HFFc6 (cell line): Measurements from ENCODE around the gene HOXB4. TPM values are rescaled to one million over a fixed set of nuclear protein-coding genes. Genes with fewer than 3 reads are reported as not detected.

ENCODE experiments used
- DNase-seq: peaks from one replicate; pipeline ENCODE4 v3.0.0-alpha.2; 2018
- H3K27ac Mint-ChIP-seq: 2 replicates; pipeline ENCODE4 v1.8.0; 2020; ENCODE audit warnings: mild to moderate bottlenecking, mixed read lengths
- H3K27me3 Mint-ChIP-seq: 2 replicates; pipeline ENCODE4 v1.8.0; 2021; ENCODE audit warnings: mild to moderate bottlenecking, moderate library complexity, mixed read lengths; ENCODE audit not compliant: insufficient read depth
- H3K36me3 Mint-ChIP-seq: 2 replicates; pipeline ENCODE4 v1.8.0; 2021; ENCODE audit warnings: low read depth, mixed read lengths
- H3K4me1 Mint-ChIP-seq: 2 replicates; pipeline ENCODE4 v1.8.0; 2020; ENCODE audit warnings: low read depth, mixed read lengths
- H3K4me3 Mint-ChIP-seq: 2 replicates; pipeline ENCODE4 v1.8.0; 2020; ENCODE audit warnings: mild to moderate bottlenecking, moderate library complexity, mixed read lengths
- H3K9me3 Mint-ChIP-seq: 2 replicates; pipeline ENCODE4 v1.8.0; 2020; ENCODE audit warnings: mild to moderate bottlenecking, mixed read lengths
- total RNA-seq, 6 experiments: library from RNA; stranded (reverse); fragmentation: NEBNext Ultra II Directional; extraction: Animal tissue kit (Norgen Biotek cat#: 25700); gene quantifications; 2 replicates in 1 of 6; 3 replicates in 5 of 6; pipeline ENCODE4 v1.2.3, GENCODE V29; 2021
- TF ChIP-seq, protein P1 (sequence below): fragments of 200-600 bp; sonication (generic); IDR thresholded peaks from 2 replicates; pipeline ENCODE4 v1.5.0; 2021; ENCODE audit warnings: antibody characterized with exemption, mild to moderate bottlenecking

Gene HOXB4
- total RNA-seq, 6 experiments from 2014 or later: not detected

DNA sequence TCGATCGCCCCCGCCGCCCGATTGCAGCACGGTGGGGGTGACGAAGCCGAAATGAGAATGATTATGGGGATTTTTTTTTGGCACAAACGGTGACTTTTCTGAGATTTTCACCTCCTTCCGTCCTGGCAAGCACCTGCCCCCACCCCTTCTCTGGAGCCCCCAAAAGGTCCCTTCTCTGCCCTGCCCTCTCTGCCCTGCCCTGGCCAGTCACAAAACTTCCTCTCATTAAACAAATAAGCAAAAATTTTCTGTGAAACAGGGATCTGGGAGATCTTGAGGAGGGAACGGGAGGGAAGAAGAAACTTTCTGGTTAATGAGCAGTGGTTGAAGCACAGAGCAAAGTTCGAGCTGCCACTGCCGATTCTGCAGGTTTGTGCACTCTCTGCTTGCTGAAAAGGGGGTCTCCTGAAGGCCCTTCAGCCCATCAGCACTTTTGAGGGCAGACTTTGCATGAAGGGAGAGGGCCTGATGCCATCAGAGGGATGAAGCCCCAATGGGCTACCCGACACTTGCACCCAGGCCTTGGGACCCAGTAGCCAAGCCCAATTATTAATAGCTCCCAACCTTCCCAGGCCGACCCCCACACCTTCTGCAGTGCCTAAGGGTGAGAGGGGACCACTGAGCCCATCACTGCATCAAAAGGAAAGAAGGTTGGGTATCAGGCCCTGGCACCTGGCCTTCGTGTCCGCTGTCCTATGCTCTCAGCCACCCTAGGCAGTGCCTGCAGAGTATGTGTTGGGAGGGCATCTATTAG is 38.0 kb upstream of the HOXB4 start:
- H3K4me3 Mint-ChIP-seq: no peak overlapping the region
- H3K27ac Mint-ChIP-seq: no peak overlapping the region
- no peaks in the 10 kb centered on the region for H3K9me3 Mint-ChIP-seq
- peaks cover 23% of the 10 kb centered on the region for H3K4me1 Mint-ChIP-seq
- peaks cover 83% of the 10 kb centered on the region for H3K27me3 Mint-ChIP-seq
- TF ChIP-seq, protein P1, sequence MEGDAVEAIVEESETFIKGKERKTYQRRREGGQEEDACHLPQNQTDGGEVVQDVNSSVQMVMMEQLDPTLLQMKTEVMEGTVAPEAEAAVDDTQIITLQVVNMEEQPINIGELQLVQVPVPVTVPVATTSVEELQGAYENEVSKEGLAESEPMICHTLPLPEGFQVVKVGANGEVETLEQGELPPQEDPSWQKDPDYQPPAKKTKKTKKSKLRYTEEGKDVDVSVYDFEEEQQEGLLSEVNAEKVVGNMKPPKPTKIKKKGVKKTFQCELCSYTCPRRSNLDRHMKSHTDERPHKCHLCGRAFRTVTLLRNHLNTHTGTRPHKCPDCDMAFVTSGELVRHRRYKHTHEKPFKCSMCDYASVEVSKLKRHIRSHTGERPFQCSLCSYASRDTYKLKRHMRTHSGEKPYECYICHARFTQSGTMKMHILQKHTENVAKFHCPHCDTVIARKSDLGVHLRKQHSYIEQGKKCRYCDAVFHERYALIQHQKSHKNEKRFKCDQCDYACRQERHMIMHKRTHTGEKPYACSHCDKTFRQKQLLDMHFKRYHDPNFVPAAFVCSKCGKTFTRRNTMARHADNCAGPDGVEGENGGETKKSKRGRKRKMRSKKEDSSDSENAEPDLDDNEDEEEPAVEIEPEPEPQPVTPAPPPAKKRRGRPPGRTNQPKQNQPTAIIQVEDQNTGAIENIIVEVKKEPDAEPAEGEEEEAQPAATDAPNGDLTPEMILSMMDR: no peak
- no peaks in the 10 kb centered on the region for H3K36me3 Mint-ChIP-seq
- DNase-seq: no peak

DNA sequence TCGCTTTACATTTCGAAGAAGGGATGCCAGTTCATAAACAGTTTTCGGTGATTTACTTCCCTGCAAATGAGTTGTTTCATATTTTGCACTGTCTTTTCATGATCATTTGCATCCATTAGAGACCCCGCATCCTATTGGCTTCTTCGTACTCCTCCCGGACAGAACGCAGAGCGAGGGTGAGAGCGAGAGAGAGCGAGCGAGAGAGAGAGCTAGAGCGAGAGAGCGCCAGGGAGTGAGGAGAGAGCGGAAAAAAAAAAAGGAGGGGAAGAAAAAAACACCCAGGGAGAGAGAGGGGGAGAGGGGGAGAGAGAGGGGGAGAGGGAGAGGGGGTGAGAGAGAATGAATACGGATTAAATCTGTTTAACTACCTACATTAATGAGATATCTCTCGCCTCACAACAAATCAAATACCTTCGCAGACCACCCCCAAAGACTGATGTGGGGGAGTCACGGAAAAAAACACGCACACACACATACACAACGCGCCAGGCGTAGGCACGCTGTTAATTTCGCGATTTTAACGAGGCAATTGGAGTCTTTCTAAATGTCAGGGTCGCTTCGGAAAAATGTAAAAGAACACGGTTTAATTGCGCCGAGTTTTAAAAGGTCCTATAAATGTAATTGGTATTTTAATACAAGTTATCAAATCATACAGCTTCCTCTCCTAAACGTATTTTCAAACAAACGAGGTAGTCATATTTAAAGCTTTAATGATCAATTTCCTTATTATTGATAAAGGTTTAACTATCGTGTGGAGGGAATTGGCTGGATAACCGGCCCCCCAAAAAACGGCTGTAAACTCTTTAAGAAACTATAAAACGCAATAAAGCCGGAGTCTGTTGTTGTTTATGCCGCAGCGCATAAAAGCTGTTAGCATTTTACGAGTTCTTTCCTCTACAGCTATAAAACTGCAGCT is 37.2 kb upstream of the HOXB4 start, which contains the start of gene HOXB8:
HOXB8 (minus strand) TSS at position 246 of the 916 bp plus-strand sequence. CDS start 588 bp downstream, outside the sequence.
- Mint-ChIP-seq H3K9me3 (no peaks in the 10 kb centered on the region), H3K36me3 (no peaks in the 10 kb centered on the region), H3K27ac (no peak within 1 kb of the TSS), H3K4me1 (peaks cover 28% of the 10 kb centered on the region), H3K27me3 (peaks cover 80% of the 10 kb centered on the region), H3K4me3 (no peak within 1 kb of the TSS)
- no peak for DNase-seq
- TF ChIP-seq, protein P1: no peak

DNA sequence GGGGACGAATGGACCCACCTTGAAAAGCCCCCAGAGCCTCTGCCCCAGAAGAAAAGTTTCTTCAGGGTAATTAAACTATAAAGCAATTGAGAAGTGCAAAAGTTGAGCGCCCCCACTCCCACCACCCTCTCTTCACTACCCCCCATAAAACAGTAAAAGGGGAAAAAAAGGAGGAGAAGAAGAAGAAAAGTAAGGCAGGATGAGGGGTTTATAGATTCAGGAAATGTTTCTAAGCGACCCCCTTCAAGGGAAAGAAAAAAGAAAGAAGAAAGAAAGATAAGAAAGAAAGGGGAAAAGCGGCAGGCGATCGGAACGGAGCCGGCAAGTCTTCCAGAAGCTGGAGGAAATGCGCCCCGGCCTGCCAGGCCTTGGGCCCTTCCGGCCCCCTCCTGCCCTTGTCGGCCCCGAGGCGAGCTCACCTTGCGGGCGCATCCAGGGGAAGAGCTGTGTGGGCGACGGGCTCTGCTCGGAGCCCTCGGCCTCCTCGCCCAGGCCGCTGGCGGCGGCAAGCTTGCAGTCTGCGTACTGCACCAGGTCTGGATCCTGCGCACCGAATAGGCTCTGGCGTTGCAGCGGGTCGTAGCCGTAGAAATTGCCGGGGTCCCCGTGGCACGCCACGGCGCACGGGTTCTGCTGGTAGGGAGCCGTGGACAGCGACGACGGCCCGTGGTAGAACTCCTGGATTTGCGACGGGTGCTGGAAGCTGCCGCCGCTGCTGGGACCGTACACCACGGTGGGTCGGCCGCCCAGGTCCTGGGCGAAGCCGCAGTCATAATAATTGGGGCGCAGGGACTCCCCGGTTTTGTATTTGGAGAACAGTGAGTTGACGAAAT is 35.9 kb upstream of the HOXB4 start:
- no peak overlapping the region for H3K27ac Mint-ChIP-seq
- no peak for DNase-seq
- H3K4me1 Mint-ChIP-seq: peaks cover 28% of the 10 kb centered on the region
- no peaks in the 10 kb centered on the region for H3K9me3 Mint-ChIP-seq
- H3K36me3 Mint-ChIP-seq: no peaks in the 10 kb centered on the region
- peaks cover 78% of the 10 kb centered on the region for H3K27me3 Mint-ChIP-seq
- TF ChIP-seq, protein P1: no peak
- H3K4me3 Mint-ChIP-seq: no peak overlapping the region

DNA sequence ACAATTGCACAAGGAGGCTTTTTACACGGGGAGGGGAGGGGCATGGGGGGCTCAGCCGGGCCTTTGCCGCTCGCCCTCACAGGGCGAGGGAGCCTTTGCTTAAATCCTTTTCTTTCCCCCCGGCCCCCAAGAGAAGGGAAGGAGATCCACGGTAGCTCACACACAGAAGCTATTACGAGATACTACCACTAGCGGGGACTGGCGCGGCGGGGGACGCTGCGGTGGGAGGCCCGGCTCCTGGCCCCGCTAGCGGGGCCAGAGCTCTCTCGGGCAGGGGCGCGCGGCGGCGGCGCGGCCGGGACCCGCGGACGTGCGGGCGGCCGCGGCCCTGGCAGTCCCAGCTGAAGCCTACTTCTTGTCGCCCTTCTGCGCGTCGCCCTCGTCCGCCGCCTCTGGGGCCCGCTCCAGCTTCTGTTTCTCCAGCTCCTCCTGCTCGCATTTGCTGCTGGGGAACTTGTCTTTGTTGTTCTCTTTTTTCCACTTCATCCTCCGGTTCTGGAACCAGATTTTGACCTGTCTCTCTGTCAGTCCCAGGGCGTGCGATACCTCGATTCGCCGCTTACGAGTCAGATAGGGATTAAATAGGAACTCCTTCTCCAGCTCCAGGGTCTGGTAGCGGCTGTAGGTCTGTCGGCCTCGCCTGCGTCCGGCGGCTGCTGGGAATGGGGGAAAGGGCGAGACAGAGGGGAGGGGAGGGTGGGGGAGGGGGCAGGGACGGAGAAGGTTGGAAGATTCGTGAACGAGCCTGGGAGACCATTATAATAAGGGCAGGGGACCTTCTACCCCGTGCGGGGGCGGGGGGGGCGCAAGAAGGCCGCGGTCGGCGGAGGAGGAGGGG is 34.9 kb upstream of the HOXB4 start:
- DNase-seq: no peak
- Mint-ChIP-seq H3K27me3 (peaks cover 78% of the 10 kb centered on the region), H3K4me1 (peaks cover 20% of the 10 kb centered on the region), H3K36me3 (no peaks in the 10 kb centered on the region), H3K4me3 (peak overlapping the region; percentile 66), H3K9me3 (no peaks in the 10 kb centered on the region), H3K27ac (no peak overlapping the region)
- TF ChIP-seq, protein P1: no peak
